Activated CD4-positive, alpha-beta T cell treated with anti-CD3 and anti-CD28 coated beads, Interleukin-2, Interleukin-4, amounts not matched to agents 100 ng/mL and 50 ng/mL, durations not matched to agents 16 hours and 8 hours (primary cell): Measurements from ENCODE around the gene FUT6.
"Not testable (repeated sequence)": the region's sequence is repeated elsewhere in the genome, so short reads cannot be mapped to it uniquely, and the experiment has no call there.

Experiments used
- DNase-seq: peaks from one replicate; pipeline ENCODE4 v3.0.0-alpha.2; 2020; ENCODE audit warnings: low spot score

FUT6 gene, protein sequence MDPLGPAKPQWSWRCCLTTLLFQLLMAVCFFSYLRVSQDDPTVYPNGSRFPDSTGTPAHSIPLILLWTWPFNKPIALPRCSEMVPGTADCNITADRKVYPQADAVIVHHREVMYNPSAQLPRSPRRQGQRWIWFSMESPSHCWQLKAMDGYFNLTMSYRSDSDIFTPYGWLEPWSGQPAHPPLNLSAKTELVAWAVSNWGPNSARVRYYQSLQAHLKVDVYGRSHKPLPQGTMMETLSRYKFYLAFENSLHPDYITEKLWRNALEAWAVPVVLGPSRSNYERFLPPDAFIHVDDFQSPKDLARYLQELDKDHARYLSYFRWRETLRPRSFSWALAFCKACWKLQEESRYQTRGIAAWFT

DNA sequence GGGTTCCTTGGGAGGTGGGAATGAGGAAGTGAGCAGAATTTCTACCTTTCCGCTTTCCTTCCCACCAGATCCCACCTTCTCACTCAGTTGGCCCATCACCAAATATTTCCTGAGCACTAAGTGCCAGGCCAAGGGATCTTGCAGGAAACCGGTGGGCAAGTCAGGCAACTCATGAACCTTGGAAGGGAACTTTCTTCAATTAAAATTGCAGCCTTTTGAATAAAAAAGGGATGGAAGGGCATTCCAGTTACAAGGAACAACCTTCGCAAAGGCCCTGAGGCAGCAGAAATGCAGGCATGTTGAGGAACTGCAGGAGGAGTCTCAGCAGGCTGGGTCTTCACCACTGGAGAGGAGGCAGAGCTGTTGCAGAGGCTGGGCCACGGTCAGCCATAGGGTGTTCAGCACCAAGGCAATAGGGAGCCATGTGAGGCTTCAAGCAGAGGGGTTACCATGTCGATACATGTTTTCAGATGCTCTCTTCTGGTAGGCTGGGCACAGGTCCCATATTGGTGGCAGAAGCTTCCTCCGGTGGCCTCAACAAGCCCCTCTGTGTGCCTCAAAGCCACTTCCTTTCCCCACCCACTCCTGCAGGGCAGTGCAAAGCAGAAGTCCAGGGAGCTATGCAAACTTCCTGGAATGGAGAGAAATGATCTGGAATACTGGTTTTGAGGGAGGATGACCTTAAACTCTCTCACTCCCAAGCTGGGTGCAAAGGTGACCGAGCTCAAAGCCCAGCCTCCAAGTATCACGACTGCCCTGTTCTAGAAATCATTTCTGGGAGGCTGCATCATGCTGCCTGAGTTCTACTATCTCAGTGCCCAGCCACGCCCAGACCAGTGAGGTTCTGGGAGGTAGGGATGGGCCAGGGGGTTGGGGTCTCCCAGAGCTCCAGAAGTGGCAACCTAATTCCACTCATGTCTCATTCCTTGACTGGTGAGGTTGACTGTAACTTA, at the start of gene FUT6:
Gene FUT6 (minus strand): TSS at position 638 of the 953 bp plus-strand sequence. CDS start 7,135 bp downstream, outside the sequence.
- DNase-seq = no peak

DNA sequence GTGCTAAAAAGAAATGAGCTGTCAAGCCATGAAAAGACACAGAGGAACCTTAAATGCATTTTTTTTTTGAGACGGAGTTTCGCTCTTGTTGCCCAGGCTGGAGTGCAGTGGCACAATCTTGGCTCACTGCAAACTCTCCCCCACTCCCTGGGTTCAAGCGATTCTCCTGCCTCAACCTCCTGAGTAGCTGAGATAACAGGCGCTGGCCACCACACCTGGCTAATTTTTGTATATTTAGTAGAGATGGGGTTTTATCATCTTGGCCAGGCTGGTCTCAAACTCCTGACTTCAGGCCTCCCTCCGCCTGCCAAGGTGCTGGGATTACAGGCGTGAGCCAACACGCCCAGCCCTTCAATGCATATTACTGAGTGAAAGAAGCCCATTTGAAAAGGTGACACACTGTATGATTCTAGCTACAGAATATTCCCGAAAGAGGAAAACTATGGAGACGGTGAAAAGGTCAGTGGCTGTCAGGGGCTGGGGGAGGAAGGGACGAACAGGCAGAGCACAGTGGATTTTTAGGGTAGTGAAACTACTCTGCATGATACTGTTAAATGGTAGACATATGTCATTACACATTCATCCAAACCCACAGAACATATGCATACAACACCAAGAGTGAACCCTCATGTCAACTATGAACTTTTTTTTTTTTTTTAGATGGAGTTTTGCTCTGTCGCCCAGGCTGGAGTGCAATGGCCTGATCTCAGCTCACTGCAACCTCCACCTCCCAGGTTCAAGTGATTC, 44.7 kb upstream of the FUT6 start:
- DNase-seq = not testable (repeated sequence)

DNA sequence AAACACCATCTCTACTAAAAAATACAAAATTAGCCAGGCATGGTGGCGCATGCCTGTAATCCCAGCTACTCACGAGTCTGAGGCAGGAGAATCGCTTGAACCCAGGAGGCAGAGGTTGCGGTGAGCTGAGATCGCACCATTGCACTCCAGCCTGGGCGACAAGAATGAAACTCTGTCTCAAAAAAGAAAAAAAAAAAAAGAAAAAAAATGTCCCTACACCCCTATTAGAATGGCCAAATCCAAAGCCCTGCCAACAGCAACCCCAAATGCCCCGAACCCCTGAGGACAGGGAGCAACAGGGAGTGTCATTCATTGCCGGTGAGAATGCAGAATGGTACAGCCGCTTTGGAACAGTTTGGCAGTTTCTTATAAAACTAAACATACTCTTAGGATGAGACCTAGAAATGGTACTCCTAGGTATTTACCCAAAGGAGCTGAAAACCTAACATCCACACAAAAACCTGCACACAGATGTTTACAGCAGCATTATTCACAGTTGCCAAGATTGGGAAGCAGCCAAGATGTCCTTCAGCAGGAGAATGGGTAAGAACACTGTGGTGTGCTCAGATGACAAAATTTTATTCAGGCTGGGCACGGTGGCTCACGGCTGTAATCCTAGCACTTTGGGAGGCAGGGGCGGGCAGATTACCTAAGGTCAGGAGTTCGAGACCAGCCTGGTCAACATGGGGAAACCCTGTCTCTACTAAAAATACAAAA, 43.8 kb upstream of the FUT6 start:
- not testable (repeated sequence) for DNase-seq

DNA sequence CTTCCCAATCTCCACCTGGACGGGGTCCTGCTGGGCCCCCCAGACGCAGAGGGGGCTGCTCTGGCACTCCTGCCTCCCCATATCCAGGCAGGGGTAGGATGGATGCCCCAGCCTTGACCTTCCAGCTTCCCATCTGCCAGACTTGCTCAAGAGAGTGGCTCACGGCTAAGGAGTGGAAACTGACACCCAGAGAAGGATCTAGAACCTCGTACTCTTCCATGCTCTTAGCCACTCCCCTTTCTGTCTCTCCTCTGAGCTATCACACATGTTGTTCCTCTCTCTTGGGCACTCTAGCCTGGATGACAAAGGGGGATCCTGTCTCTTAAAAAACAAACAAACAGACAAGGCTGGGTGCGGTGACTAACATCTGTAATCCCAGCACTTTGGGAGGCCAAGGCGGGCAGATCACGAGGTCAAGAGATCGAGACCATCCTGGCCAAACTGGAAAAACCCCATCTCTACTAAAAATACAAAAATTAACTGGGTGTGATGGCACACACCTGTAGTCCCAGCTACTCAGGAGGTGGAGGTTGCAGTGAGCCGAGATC, 43.0 kb upstream of the FUT6 start:
- DNase-seq = no peak

DNA sequence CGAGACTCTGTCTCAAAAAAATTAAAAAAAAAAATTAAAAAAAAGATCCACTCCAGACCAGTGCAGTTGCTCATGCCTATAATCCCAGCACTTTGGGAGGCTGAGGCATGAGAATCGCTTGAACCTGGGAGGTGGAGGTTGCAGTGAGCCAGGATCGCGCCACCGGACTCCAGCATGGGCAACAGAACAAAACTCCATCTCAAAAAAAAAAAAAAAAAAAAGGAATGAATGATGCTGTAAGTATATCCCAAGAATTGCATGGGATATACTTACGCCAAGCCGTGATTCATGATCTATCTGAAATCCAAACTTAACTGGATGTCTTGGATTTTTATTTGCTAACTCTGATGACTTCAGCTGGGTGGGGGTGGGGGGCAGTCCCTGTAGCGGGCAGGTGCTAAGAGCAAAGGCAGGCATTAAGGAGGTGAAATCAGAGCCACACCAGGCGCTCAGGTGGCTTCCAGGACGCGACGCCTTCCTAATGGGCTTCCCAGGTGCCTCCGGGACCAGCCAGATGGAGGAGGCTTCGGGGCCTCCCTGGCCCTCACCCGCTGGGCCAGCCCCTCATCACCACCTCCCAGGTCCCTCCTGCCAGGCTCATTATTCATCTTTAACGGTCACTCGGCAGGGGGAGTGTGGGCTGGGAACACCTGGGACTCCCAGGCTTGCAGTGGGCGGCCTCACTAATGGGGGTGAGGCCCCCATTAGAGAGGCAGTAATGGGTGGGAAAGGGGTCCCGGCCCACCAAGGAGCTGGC, 42.2 kb upstream of the FUT6 start:
- no peak for DNase-seq

DNA sequence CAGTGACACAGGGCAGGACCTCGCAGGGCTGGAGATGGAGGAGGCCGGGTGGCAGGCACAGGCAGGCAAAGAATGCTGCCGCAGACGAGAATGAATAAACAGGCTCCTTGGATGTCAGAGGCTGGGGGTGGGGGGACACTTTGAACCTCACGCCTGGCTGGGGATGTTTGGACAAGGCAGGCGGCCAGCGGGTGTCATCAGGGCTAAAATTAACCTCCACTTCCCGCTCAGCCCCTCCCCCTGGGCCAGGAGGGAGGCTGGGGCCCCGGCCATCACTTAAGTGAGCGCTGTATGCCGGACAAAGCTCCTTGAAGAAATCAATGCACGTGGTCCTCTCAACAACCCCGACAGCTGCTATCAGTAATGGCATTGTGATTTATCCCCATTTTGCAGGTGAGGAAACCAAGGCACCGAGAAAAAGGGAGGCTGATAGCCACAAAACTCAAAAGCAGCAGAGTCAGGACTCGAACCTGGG, 41.1 kb upstream of the FUT6 start:
- DNase-seq = no peak

DNA sequence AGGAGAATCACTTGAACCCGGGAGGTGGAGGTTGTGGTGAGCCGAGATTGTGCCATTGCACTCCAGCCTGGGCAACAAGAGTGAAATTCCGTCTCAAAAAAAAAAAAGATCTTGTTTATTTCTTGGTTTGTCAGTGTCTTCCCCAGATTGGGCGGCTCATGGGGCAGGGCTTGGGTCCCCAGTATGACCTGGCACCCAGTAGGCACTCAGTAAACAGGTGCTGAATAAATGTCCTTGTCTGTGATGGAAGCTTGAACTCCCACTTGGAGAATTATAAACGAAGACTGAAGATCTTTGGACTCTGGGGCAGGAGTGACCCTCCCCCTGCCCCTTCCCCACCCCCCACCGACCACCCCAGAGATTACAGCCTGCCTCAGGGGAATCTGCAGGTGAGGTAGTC, 40.7 kb upstream of the FUT6 start:
- no peak for DNase-seq

DNA sequence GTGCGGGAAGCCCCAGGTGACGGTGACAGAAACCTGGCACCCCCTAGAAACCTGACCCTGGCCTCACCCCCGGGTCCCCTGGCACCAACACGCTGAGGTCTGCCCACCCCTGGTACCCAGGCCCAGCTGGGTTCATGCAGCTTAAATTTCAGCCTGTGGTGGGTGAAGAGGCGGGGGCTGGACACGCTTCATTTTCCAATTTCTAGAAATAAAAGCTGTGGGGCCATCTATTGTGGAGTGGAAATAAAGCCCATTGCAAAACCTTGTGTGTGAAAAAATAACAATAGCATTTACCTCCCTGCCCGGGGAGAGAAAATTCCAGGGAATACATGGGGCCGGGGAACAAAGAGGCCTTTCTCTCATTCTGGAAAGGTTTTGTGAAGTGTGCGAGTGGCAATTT, 38.4 kb upstream of the FUT6 start:
- no peak for DNase-seq

DNA sequence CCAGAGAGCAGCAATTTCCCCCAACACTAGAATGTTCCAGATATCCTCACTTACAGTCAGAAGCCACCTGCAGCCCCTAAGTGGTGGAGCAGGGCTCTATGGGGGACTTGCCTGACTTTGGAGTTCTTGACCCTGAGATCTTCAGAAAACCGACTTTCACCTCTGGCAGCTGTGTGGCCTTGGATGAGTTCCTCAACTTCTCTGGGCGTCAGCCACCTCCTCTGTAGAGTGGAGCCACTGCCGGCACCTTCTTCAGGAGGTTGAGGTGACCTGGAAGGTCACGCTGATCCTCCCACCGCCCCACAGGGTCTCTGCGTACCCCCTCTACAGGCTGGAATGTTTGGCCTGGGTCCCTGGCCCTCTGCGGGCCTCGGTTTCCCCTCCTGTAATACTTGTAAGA, 37.9 kb upstream of the FUT6 start:
- DNase-seq = no peak

DNA sequence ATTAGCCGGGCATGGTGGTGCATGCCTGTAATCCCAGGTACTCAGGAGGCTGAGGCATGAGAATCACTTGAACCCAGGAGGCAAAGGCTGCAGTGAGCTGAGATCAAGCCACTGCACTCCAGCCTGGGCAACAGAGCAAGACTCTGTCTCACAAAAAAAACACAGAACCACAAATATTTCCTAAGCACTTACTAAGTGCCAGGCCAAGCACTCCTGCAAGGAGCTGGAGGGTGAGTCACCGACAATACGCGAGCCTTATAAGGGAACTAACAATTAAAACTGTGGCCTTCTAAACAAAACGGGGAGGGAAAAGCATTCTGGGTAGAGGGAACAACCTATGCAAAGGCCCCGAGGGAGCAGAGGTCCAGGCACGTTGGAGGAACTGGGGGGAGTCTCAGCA, 35.0 kb upstream of the FUT6 start:
- not testable (repeated sequence) for DNase-seq

DNA sequence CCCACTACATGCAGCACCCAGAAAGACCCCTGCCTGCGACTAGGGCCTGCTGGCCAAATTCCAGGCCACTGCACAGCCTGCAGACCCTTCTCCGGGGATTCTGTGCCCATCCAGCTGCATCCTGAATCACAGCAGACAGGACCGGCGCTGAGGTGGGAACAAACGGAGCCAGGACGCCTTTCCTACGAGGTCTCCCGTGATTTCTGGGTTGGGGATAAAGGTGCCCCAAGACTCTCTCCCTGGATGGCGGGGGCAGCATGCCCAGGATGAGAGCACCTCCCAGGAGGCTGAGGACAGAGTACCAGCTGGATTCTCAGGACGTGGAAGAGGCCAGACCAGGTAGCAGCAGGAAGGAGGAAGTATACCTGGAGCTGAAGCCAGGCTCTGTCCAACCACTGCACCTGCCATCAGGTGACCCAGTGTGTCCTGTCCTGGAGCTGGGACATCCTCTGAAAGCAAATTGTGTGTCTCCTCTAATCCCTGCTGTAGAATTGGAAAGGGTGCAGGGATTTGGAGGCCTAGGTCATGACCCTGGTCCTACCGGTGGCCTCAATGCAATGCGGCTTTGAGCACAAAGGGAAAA, 34.2 kb upstream of the FUT6 start:
- DNase-seq = no peak

DNA sequence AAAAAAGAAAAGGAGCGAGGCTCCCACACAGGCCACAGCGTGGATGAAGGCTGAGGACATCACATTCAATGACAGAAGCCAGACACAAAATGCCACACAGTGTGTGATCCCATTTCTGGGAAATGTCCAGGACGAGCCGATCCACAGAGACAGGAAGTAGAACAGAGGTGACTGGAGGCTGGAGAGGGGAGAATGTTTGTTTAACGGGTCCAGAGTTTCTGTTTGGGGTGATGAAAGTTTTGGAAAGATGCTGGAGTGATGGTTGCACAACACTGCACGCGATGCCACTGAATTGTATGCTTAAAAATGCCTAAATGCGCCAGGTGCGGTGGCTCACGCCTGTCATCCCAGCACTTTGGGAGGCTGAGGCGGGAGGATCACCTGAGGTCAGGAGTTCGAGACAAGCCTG, 31.5 kb upstream of the FUT6 start:
- DNase-seq = no peak

DNA sequence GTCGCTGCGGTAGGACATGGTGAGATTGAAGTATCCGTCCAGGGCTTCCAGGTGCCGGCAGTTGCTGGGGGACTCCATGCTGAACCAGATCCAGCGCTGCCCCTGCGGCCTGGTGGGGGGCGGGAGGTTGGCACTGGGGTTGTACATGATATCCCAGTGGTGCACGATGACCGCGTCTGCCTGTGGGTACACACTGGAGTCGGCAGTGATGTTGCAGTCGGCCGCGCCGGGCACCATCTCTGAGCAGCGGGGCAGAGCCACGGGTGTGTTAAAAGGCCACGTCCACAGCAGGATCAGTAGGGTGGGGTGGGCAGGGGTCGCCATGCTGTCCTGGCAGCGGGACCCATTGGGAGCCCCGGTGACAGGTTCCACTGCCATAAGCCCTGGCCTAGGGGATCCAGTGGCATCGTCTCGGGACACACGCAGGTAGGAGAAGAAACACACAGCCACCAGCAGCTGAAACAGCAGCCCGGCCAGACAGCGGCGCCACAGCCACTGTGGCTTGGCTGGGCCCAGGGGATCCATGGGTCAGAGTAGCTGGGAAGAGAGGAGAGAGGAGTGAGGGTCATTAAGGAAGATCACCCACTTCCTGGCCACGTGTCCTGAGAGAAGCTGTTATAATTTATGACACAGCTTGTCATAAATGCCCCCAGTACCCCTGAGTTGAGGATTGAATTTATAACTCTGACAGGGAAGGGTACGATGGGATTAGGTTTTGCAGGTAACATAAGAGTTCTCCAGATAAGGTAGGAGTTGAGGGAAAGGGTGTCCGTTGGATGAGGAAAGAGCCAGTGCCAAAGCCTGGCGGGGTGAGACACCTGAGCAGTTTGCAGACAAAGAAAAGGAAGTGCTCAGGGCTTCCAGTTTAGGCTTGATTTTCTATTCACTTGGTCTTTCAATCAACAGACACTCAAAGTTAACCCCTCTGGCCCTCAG, 28.0 kb upstream of the FUT6 start:
- DNase-seq = no peak

DNA sequence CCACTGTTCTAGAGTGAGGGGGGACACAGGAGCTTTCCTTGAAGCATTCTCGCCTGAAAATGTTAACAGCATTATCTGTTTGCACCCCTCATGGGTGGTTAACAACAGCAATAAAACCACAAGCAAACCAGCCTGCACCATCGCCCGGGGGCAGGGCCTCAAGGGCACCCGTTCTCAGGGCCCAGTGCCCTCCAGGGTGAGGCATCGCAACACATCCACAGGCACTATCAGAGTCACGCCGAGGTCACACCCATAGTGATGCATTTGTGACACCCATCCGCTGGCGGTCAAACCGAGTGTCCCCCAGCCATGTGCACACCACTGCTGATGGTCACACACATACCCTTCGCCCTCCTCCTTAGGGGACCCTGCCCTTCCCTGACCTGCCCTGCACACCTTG, 26.3 kb upstream of the FUT6 start:
- no peak for DNase-seq

DNA sequence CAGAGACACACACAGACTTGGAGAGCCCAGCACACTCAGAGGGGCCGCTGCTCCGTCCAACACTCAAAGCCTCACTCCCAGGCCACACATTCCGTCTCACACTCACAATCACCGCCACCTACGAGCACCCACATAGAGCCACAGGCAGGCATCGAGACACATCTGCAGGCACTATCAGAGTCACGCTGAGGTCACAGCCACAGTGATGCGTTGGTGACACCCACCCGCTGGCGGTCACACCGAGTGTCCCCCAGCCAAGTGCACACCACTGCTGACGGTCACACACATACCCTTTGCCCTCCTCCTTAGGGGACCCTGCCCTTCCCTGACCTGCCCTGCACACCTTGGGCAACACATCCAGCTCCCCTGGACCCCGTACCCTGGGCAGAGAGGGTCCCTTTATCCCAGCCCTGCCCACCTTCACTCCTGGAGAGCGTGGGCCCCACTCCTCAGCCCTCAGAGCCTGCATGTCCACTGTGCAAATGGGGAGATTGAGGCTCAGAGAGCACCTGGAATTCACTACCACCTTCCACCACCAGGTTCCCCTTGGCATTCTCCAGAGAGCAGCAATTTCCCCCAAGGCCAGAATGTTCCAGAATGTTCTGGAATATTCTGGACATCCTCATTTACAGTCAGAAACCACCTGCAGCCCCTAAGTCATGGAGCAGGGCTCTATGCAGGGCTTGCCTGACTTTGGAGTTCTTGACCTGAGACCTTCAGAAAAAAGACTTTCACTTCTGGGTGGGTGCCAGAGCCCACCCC, 25.4 kb upstream of the FUT6 start:
- no peak for DNase-seq

DNA sequence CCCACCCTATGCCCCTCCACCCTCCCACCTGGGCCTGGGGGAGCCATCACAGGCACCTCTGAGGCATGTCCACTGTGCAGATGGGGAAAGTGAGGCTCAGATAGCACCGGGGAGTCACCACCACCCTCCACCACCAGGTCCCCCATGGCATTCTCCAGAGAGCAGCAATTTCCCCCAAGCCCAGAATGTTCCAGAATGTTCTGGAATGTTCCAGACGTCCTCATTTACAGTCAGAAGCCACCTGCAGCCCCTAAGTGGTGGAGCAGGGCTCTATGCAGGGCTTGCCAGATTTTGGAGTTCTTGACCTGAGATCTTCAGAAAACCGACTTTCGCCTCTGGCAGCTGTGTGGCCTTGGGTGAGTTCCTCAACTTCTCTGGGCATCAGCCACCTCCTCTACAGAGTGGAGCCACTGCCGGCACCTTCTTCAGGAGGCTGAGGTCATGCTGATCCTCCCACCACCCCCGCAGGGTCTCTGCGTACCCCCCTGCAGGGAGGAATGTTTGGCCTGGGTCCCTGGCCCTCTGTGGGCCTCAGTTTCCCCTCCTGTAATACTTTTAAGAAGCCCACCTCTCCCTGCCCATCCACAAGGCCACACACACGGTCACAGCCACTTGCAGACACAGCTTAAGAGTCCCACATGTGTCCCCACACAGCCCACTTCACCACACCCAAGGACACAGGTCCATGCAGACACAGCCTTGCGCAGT, 24.7 kb upstream of the FUT6 start:
- DNase-seq = no peak

DNA sequence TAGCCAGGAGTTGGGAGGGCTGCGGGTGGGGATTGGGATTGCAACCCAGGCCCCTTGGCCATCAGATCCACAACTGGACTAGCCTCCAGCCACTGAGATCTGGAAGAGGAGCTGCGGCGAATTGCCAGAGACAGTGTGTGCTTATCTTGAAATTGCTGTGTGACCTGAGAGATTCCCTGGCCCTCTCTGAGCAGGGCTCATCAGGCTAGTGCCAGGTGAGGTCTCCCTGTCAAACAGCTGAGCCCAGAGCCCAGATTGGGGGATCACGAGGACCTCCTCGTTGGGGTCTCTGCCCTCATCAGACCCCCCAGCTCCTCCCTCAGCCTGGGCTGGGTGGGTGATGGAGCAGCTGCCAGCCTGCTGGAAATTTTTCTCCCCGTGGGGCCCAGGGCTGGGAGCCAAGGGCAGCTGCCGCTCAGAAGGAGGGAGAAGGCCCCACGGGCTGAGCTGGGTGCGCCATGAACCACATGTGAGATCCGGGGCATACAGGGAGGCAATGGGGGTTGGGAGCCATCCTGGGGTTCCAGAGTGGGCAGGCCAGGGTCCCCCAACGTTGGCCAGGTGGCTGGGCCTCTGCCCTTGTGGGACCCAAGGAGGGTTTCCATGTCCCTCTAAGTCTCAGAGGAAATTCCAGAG, 23.6 kb upstream of the FUT6 start:
- no peak for DNase-seq
